Effector memory CD8-positive, alpha-beta T cell (primary cell): ENCODE results near the gene VIPAS39.

Source experiments
- ATAC-seq: fragments of 150-1000 bp; cut with Tn5 transposase; replicated peaks from 2 replicates; pipeline ENCODE4 v1.10.0; 2021; ENCODE audit warnings: mild to moderate bottlenecking, moderate library complexity
- DNase-seq, 3 experiments: peaks; one replicate each; pipeline ENCODE4 v3.0.0; 2021
- H3K27ac Mint-ChIP-seq, 2 donors: one replicate each; pipeline ENCODE4 v1.8.0; 2022; ENCODE audit warnings: mild to moderate bottlenecking in 2 of 2, mixed read lengths in 2 of 2, moderate library complexity in 2 of 2
- H3K27me3 Mint-ChIP-seq, 2 donors: one replicate each; pipeline ENCODE4 v1.8.0; 2022; ENCODE audit warnings: mixed read lengths in 2 of 2
- H3K36me3 Mint-ChIP-seq: one replicate; pipeline ENCODE4 v1.8.0; 2022; ENCODE audit warnings: mild to moderate bottlenecking, moderate library complexity, mixed read lengths; ENCODE audit not compliant: insufficient read depth
- H3K4me1 Mint-ChIP-seq, 2 donors: one replicate each; pipeline ENCODE4 v1.8.0; 2022; ENCODE audit warnings: low read depth in 2 of 2, mixed read lengths in 2 of 2
- H3K4me3 Mint-ChIP-seq, 2 donors: one replicate each; pipeline ENCODE4 v1.8.0; 2022; ENCODE audit warnings: mild to moderate bottlenecking in 2 of 2, mixed read lengths in 2 of 2, moderate library complexity in 2 of 2
- H3K9me3 Mint-ChIP-seq, 2 donors: one replicate each; pipeline ENCODE4 v1.8.0; 2022; ENCODE audit warnings: mixed read lengths in 2 of 2

Gene VIPAS39

DNA sequence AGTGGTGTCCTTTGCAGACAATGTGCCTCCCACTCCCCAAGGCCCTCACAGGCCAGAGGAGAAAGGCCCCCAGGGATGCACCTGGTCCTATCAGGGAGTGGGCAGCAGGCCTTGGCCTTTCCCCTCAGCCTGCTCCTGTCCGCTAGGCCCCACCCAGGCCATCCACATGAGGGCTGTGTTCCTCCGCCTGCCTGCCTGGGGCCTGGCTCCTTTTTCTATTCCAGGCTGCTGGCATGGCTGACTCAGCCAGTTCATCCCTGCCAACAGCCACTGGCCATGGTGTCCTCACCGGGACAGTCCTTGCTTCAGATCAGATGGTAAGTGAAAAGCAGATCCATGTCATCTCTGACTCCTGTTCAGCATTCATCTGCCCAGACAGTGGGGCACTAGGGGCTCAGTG is 27.9 kb upstream of the VIPAS39 start:
- H3K4me3 Mint-ChIP-seq, result no peak overlapping the region
- no peaks in the 10 kb centered on the region for H3K27me3 Mint-ChIP-seq
- H3K36me3 Mint-ChIP-seq, result peaks cover 1% of the 10 kb centered on the region
- H3K4me1 Mint-ChIP-seq, result no peaks in the 10 kb centered on the region
- no peaks in the 10 kb centered on the region for H3K9me3 Mint-ChIP-seq
- DNase-seq (no peak), ATAC-seq (no peak)
- H3K27ac Mint-ChIP-seq, result no peak overlapping the region

- no peaks in the 10 kb centered on the region for H3K27me3 Mint-ChIP-seq
- ATAC-seq (no peak), DNase-seq (no peak)
- H3K9me3 Mint-ChIP-seq, result no peaks in the 10 kb centered on the region
- H3K36me3 Mint-ChIP-seq, result peaks cover 4% of the 10 kb centered on the region
- no peak overlapping the region for H3K4me3 Mint-ChIP-seq
- H3K4me1 Mint-ChIP-seq, result no peaks in the 10 kb centered on the region
- no peak overlapping the region for H3K27ac Mint-ChIP-seq
Measured at GRCh38 chr14:77482422-77482821, 25.0 kb upstream of the VIPAS39 start.

- ATAC-seq (no peak), DNase-seq (no peak)
- Mint-ChIP-seq H3K27me3 (peaks cover 0 to 11% of the 10 kb centered on the region in 2 donors), H3K27ac (no peak overlapping the region), H3K4me3 (no peak overlapping the region), H3K36me3 (peaks cover 4% of the 10 kb centered on the region), H3K4me1 (no peaks in the 10 kb centered on the region), H3K9me3 (no peaks in the 10 kb centered on the region)
Measured at GRCh38 chr14:77478796-77479195, 21.4 kb upstream of the VIPAS39 start.

DNA sequence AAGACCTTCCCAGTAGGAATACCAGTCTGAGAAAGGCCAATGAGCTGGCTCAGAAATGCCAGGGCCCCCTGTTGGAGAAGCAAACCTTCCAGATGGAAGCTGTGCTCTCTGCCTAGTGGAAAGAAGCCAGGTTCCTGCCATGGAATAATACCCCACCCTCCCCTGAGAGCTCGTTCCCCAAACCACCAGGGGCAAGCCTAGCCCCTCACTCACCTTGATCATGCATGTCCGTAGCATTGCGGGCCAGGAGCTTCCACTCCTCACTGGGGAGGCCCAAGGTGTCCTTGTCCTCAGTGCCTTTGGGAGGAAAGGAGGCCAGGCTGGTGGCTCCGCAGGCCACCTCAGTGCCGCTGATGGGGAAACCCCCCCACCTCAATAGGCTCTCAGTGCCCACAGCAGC is 20.6 kb upstream of the VIPAS39 start:
- H3K4me3 Mint-ChIP-seq, result no peak overlapping the region

GRCh38 chr14:77475432-77476115 is 18.2 kb upstream of the VIPAS39 start:
- Mint-ChIP-seq H3K27ac (no peak overlapping the region), H3K9me3 (no peaks in the 10 kb centered on the region), H3K27me3 (peaks cover 0 to 11% of the 10 kb centered on the region in 2 donors), H3K4me3 (no peak overlapping the region), H3K4me1 (no peaks in the 10 kb centered on the region), H3K36me3 (peaks cover 4% of the 10 kb centered on the region)
- DNase-seq (no peak), ATAC-seq (no peak)

More for the DNA sequence above, 20.6 kb upstream of the VIPAS39 start:
- H3K27me3 Mint-ChIP-seq, result peaks cover 0 to 11% of the 10 kb centered on the region in 2 donors
- H3K4me1 Mint-ChIP-seq, result no peaks in the 10 kb centered on the region
- H3K9me3 Mint-ChIP-seq, result no peaks in the 10 kb centered on the region
- DNase-seq (no peak), ATAC-seq (no peak)
- no peak overlapping the region for H3K27ac Mint-ChIP-seq
- peaks cover 4% of the 10 kb centered on the region for H3K36me3 Mint-ChIP-seq

DNA sequence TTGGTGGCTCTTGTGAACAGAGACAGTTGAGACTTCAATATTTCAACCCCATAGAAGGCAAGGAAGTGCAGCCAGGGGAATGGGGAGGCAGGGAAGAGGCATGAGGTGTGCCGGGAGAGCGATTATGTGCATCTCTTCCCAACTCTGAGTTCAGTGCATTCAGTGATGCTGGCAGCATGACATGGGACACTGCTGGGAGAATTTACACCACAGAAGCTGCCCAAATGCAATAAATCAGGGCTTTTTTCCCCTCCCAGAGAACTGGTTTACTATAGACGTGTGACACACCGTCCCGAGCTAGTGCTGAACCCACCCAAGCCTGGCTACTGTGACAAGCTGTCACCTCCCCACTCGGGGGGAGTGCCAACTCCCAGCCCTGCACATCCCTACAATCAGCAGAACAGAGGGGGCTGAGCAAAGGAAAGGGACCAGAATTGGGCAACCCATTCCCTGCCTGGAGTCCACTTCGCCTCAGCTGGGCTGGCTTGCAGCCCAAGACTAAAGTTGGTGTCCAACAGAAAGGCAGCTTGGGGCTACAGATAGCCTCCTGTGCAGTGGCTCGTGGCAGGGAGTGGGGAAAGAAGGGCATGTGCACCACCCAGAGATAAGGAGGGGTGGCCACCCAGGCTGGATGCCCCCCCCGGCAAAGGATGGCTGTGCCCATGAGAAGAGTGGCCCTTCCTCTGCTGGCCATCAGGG is 17.2 kb upstream of the VIPAS39 start:
- no peaks in the 10 kb centered on the region for H3K4me1 Mint-ChIP-seq
- ATAC-seq, result no peak
- H3K9me3 Mint-ChIP-seq, result no peaks in the 10 kb centered on the region
- no peak for DNase-seq
- H3K27me3 Mint-ChIP-seq, result peaks cover 0 to 11% of the 10 kb centered on the region in 2 donors
- H3K27ac Mint-ChIP-seq, result peak overlapping the region in 1 of 2 donors; percentile 16
- H3K4me3 Mint-ChIP-seq, result no peak overlapping the region
- H3K36me3 Mint-ChIP-seq, result peaks cover 2% of the 10 kb centered on the region

GRCh38 chr14:77473921-77474320 is 16.5 kb upstream of the VIPAS39 start:
- DNase-seq (no peak), ATAC-seq (no peak)
- Mint-ChIP-seq H3K4me1 (no peaks in the 10 kb centered on the region), H3K36me3 (peaks cover 9% of the 10 kb centered on the region), H3K4me3 (no peak overlapping the region), H3K9me3 (no peaks in the 10 kb centered on the region), H3K27me3 (peaks cover 0 to 11% of the 10 kb centered on the region in 2 donors), H3K27ac (peak overlapping the region in 1 of 2 donors; percentile 16)

GRCh38 chr14:77470224-77470870 is 12.9 kb upstream of the VIPAS39 start:
- H3K27ac Mint-ChIP-seq, result no peak overlapping the region
- ATAC-seq (no peak), DNase-seq (no peak)
- H3K36me3 Mint-ChIP-seq, result peaks cover 45% of the 10 kb centered on the region
- no peaks in the 10 kb centered on the region for H3K4me1 Mint-ChIP-seq
- no peak overlapping the region for H3K4me3 Mint-ChIP-seq
- peaks cover 0 to 9% of the 10 kb centered on the region in 2 donors for H3K27me3 Mint-ChIP-seq
- no peaks in the 10 kb centered on the region for H3K9me3 Mint-ChIP-seq

DNA sequence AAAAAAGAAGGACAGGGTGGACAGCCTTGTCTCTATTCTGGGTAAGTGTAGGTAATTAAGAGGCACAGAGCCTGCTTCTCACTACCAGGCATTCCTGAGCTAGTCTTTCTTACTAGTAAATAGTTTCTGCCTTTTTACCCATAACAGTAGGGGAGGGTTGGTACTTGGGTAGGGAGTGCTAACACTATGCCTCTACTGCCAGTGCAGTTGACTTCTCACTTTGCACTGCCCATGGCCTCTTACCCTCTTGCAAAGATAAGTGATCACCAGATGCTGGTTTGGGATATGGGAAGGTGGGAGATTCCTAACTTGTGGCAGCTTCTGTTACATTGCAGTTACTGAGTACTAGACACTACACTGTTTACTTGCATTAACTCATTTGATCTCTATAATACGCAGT is 12.1 kb upstream of the VIPAS39 start:
- DNase-seq, result no peak
- H3K9me3 Mint-ChIP-seq, result no peaks in the 10 kb centered on the region
- H3K27me3 Mint-ChIP-seq, result peaks cover 0 to under 1% of the 10 kb centered on the region in 2 donors
- no peaks in the 10 kb centered on the region for H3K4me1 Mint-ChIP-seq
- no peak for ATAC-seq
- peaks cover 53% of the 10 kb centered on the region for H3K36me3 Mint-ChIP-seq
- no peak overlapping the region for H3K27ac Mint-ChIP-seq
- H3K4me3 Mint-ChIP-seq, result no peak overlapping the region

- Mint-ChIP-seq H3K36me3 (peaks cover 57% of the 10 kb centered on the region), H3K4me1 (no peaks in the 10 kb centered on the region), H3K9me3 (no peaks in the 10 kb centered on the region), H3K27ac (no peak overlapping the region), H3K27me3 (no peaks in the 10 kb centered on the region), H3K4me3 (no peak overlapping the region)
- ATAC-seq, result no peak
- DNase-seq, result no peak
Measured at GRCh38 chr14:77469067-77469505, 11.7 kb upstream of the VIPAS39 start.

- H3K4me1 Mint-ChIP-seq, result no peaks in the 10 kb centered on the region
- DNase-seq, result no peak
- no peak overlapping the region for H3K4me3 Mint-ChIP-seq
- no peak overlapping the region for H3K27ac Mint-ChIP-seq
- H3K27me3 Mint-ChIP-seq, result no peaks in the 10 kb centered on the region
- H3K9me3 Mint-ChIP-seq, result no peaks in the 10 kb centered on the region
- H3K36me3 Mint-ChIP-seq, result peaks cover 70% of the 10 kb centered on the region
- ATAC-seq, result no peak
Measured at GRCh38 chr14:77467801-77468200, 10.4 kb upstream of the VIPAS39 start.

DNA sequence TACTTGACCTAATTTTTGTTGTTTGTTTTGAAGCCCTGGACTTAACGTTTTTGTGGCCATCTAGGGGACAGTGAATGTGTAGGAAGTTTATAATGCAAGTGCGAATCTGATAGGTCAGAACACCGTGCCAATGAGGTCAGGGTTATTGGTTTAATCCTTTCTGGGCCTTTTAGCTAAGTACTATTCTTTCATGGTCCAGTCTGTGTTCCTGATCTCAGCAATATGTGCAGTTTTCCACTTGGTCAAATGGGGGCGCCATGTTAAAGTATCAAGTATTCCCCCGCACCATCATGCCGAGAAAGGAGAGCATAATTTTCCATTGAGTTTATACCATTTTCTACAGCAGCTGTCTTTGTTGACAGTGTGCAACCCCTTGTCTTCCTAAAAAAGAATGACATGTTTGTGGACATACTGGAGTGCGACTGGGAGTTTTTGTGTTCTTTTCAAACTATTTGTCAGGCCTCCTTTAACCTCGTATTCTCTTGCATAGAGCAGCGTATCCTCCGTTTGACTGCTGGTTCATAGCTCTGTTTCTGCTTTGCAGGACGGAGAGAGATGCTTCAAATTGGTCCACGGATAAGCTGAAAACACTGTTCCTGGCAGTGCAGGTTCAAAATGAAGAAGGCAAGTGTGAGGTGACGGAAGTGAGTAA is 1.8 kb upstream of the VIPAS39 start:
- Mint-ChIP-seq H3K4me1 (peaks cover 31 to 32% of the 10 kb centered on the region in 2 donors), H3K9me3 (no peaks in the 10 kb centered on the region), H3K27ac (peak overlapping the region; percentile 95 to 100), H3K4me3 (peak overlapping the region; percentile 96 to 100), H3K36me3 (peaks cover 64% of the 10 kb centered on the region), H3K27me3 (no peaks in the 10 kb centered on the region)
- no peak for ATAC-seq
- DNase-seq, result peak; percentile 46 to 59 (median 52)

GRCh38 chr14:77458249-77458950 is 999 bp upstream of the VIPAS39 start:
- H3K27me3 Mint-ChIP-seq, result no peaks in the 10 kb centered on the region
- H3K27ac Mint-ChIP-seq, result peak overlapping the region; percentile 95 to 100
- ATAC-seq, result no peak
- peak overlapping the region; percentile 96 to 100 for H3K4me3 Mint-ChIP-seq
- peaks cover 31 to 32% of the 10 kb centered on the region in 2 donors for H3K4me1 Mint-ChIP-seq
- peak; percentile 3 to 19 (median 15) for DNase-seq
- H3K36me3 Mint-ChIP-seq, result peaks cover 56% of the 10 kb centered on the region
- no peaks in the 10 kb centered on the region for H3K9me3 Mint-ChIP-seq
